Spleen (tissue), 11 donors: ENCODE data around the gene FEM1B. TPM values are rescaled to one million over a fixed set of nuclear protein-coding genes. Genes with fewer than 3 reads are reported as not detected.

Source experiments
- DNase-seq: peaks from one replicate; pipeline ENCODE4 v3.0.0-alpha.2; 2020
- H3K27ac ChIP-seq, 8 donors: fragments of 200-600 bp; sonication (generic) in 7 of 8; 1 replicate in 4 of 8; 2 replicates in 4 of 8; pipeline versions ENCODE4 v1.5.0 to v1.8.0; 2016 to 2021; ENCODE audit warnings: inconsistent platforms in 4 of 8, mild to moderate bottlenecking in 4 of 8, moderate library complexity in 1 of 8
- H3K27me3 ChIP-seq, 7 donors: fragments of 200-600 bp; sonication (generic) in 6 of 7; replicated peaks in 1 of 7; 1 replicate in 4 of 7; 2 replicates in 3 of 7; pipeline versions ENCODE4 v1.5.0 to v1.8.0; 2016 to 2021; ENCODE audit warnings: inconsistent platforms in 3 of 7, mild to moderate bottlenecking in 1 of 7
- H3K36me3 ChIP-seq, 6 donors: fragments of 200-600 bp; sonication (generic) in 5 of 6; 1 replicate in 4 of 6; 2 replicates in 2 of 6; pipeline versions ENCODE4 v1.5.0 to v1.8.0; 2016 to 2021; ENCODE audit warnings: inconsistent platforms in 2 of 6
- H3K4me1 ChIP-seq, 6 donors: fragments of 200-600 bp; sonication (generic) in 5 of 6; 1 replicate in 3 of 6; 2 replicates in 3 of 6; pipeline versions ENCODE4 v1.5.0 to v1.8.0; 2016 to 2021; ENCODE audit warnings: inconsistent platforms in 3 of 6
- H3K4me3 ChIP-seq, 8 donors: fragments of 200-600 bp; sonication (generic) in 7 of 8; 1 replicate in 4 of 8; 2 replicates in 4 of 8; pipeline versions ENCODE4 v1.5.0 to v1.8.0; 2016 to 2021; ENCODE audit warnings: inconsistent platforms in 4 of 8, mild to moderate bottlenecking in 4 of 8, moderate library complexity in 2 of 8
- H3K9me3 ChIP-seq, 8 donors: fragments of 200-600 bp; sonication (generic) in 7 of 8; 1 replicate in 4 of 8; 2 replicates in 4 of 8; pipeline versions ENCODE4 v1.5.0 to v1.8.0; 2016 to 2021; ENCODE audit warnings: inconsistent platforms in 4 of 8
- CTCF ChIP-seq, 11 experiments: fragments of 200-600 bp in 7 of 11; fragments of 450-650 bp in 4 of 11; sonication (generic) in 4 of 11; IDR thresholded peaks in 8 of 11; conservative IDR thresholded peaks in 3 of 11; 1 replicate in 7 of 11; 2 replicates in 4 of 11; pipeline versions ENCODE4 v1.4.0 to v1.8.0; 2016 to 2021; ENCODE audit warnings: antibody characterized with exemption in 11 of 11, inconsistent platforms in 4 of 11, mild to moderate bottlenecking in 1 of 11
- POLR2A ChIP-seq, 3 donors: fragments of 450-650 bp; IDR thresholded peaks; one replicate each; pipeline ENCODE4 v1.5.1; 2017; ENCODE audit warnings: antibody characterized with exemption in 3 of 3, mild to moderate bottlenecking in 1 of 3
- POLR2AphosphoS5 ChIP-seq, 3 donors: sonication (generic); formaldehyde crosslinking; IDR thresholded peaks; one replicate each; pipeline ENCODE4 v1.5.1; 2017; ENCODE audit warnings: antibody characterized with exemption in 3 of 3
- WGBS, 5 donors: extraction: QIAGEN DNeasy Blood & Tissue Kit in 3 of 5; methylation state at CpG; one replicate each; pipeline versions ENCODE4 v1.1.5 to v1.1.7; 2013 to 2018; 5-methylcytosine and 5-hydroxymethylcytosine counted together
- intact Hi-C: fragments of 100-400 bp; cut with DNase I; formaldehyde crosslinking; loops from one replicate; pipeline ENCODE4 v1.15.0; 2023; ENCODE audit warnings: low total_unique reads
- polyA plus RNA-seq, 3 donors: library from polyadenylated mRNA; stranded (reverse); fragments of 200-250 nt; gene quantifications; one replicate each; pipeline ENCODE4 v1.2.1, GENCODE V29; 2013
- total RNA-seq, 7 donors: library from RNA; depleted of rRNA in 3 of 7; stranded (reverse); fragments of >200 nt in 3 of 7; fragmentation: NEBNext Ultra II Directional in 4 of 7; extraction: Animal tissue kit (Norgen Biotek cat#: 25700) in 4 of 7; gene quantifications; one replicate each; pipeline versions ENCODE4 v1.1.0 to v1.2.1, GENCODE V29; 2016 to 2021
- donor health status: healthy with polysubstance abuse.
- donor health status: DM: no; HTN: no; CAD: no; lungs with moderate emphysema.
- donor health status: DM: no; HTN: no; CAD: no.
- donor health status: Bipolar disorder and iron deficiency.
- donor health status: healthy.
- donor health status: DM: no; HTN: no; CAD: no.
- donor health status: DM: yes; HTN: yes; CAD: no.

Gene FEM1B
- total and polyA plus RNA-seq, 10 donors = 6.2 to 63.5 (median 44.9) TPM

GRCh38 chr15:68313501-68314410 is 36.2 kb downstream of the FEM1B start:
- H3K9me3 ChIP-seq = no peaks in the 10 kb centered on the region
- TF ChIP-seq POLR2AphosphoS5 (IDR thresholded peaks at IDR 0.05) (no peak), CTCF (IDR thresholded peaks at IDR 0.05 in 8 of 11, conservative IDR thresholded peaks at IDR 0.05 in 3 of 11) (no peak), POLR2A (IDR thresholded peaks at IDR 0.05) (no peak)
- WGBS, 5 donors = 85 to 92% (median 86%) methylated on average over 18 of the region's 18 CpGs
- H3K27me3 ChIP-seq = no peaks in the 10 kb centered on the region
- no peak overlapping the region for H3K4me3 ChIP-seq
- DNase-seq = peak; percentile 55
- H3K4me1 ChIP-seq = peaks cover 0 to 5% (median 0%) of the 10 kb centered on the region in 6 donors
- intact Hi-C loops = no loop called here
- H3K27ac ChIP-seq = no peak overlapping the region
- no peaks in the 10 kb centered on the region for H3K36me3 ChIP-seq

- WGBS, 5 donors = 85 to 95% (median 92%) methylated on average over 11 of the region's 11 CpGs
- DNase-seq = peak; percentile 25
- Histone ChIP-seq H3K4me3 (no peak overlapping the region), H3K9me3 (no peaks in the 10 kb centered on the region), H3K27me3 (no peaks in the 10 kb centered on the region), H3K36me3 (no peaks in the 10 kb centered on the region), H3K4me1 (peaks cover 0 to 5% (median 0%) of the 10 kb centered on the region in 6 donors), H3K27ac (no peak overlapping the region)
- no peak for TF ChIP-seq CTCF (IDR thresholded peaks at IDR 0.05 in 8 of 11, conservative IDR thresholded peaks at IDR 0.05 in 3 of 11)
- TF ChIP-seq POLR2AphosphoS5 (IDR thresholded peaks at IDR 0.05) = no peak
- no peak for TF ChIP-seq POLR2A (IDR thresholded peaks at IDR 0.05)
- intact Hi-C loops = no loop called here
Observed at GRCh38 chr15:68314563-68314962, 37.0 kb downstream of the FEM1B start.

- TF ChIP-seq POLR2A (IDR thresholded peaks at IDR 0.05) (no peak), CTCF (IDR thresholded peaks at IDR 0.05 in 8 of 11, conservative IDR thresholded peaks at IDR 0.05 in 3 of 11) (no peak), POLR2AphosphoS5 (IDR thresholded peaks at IDR 0.05) (no peak)
- Histone ChIP-seq H3K4me1 (peaks cover 0 to 5% (median 0%) of the 10 kb centered on the region in 6 donors), H3K27ac (no peak overlapping the region), H3K27me3 (no peaks in the 10 kb centered on the region), H3K4me3 (no peak overlapping the region), H3K36me3 (no peaks in the 10 kb centered on the region), H3K9me3 (no peaks in the 10 kb centered on the region)
- no peak for DNase-seq
- intact Hi-C loops = no loop called here
- 53 to 86% (median 74%) methylated on average over 1 of the region's 1 CpG for WGBS, 5 donors
Observed at GRCh38 chr15:68315035-68315434, 37.5 kb downstream of the FEM1B start.

GRCh38 chr15:68315495-68316031 is 38.0 kb downstream of the FEM1B start:
- no peaks in the 10 kb centered on the region for H3K27me3 ChIP-seq
- no peak overlapping the region for H3K27ac ChIP-seq
- 80 to 92% (median 82%) methylated on average over 9 to 11 of the region's 11 CpGs for WGBS, 5 donors
- peak; percentile 69 for DNase-seq
- peaks cover 0 to under 1% (median 0%) of the 10 kb centered on the region in 6 donors for H3K4me1 ChIP-seq
- no peaks in the 10 kb centered on the region for H3K9me3 ChIP-seq
- no peaks in the 10 kb centered on the region for H3K36me3 ChIP-seq
- no peak overlapping the region for H3K4me3 ChIP-seq
- no peak for TF ChIP-seq POLR2A (IDR thresholded peaks at IDR 0.05)
- TF ChIP-seq POLR2AphosphoS5 (IDR thresholded peaks at IDR 0.05) = no peak
- TF ChIP-seq CTCF (IDR thresholded peaks at IDR 0.05 in 8 of 11, conservative IDR thresholded peaks at IDR 0.05 in 3 of 11) = no peak
- intact Hi-C loops = no loop called here
